ENCODE measurements around the gene NLRP14.

NLRP14 gene

GRCh38 chr11:6992457-6993417, 27.5 kb upstream of the NLRP14 start:
- no peak overlapping the region for H3K4me3 ChIP-seq (ENCODE audit: low read depth, low read length)
- TF ChIP-seq CTCF (IDR thresholded peaks at IDR 0.05; ENCODE audit: borderline replicate concordance, insufficient read depth, low read depth, low read length): no peak

- no peak overlapping the region for H3K4me3 ChIP-seq (ENCODE audit: low read depth, low read length)
- no peak for TF ChIP-seq CTCF (IDR thresholded peaks at IDR 0.05; ENCODE audit: borderline replicate concordance, insufficient read depth, low read depth, low read length)
Measured at GRCh38 chr11:6995703-6996102, 24.6 kb upstream of the NLRP14 start.

- H3K4me3 ChIP-seq (ENCODE audit: low read depth, low read length): no peak overlapping the region
- TF ChIP-seq CTCF (IDR thresholded peaks at IDR 0.05; ENCODE audit: borderline replicate concordance, insufficient read depth, low read depth, low read length): no peak
Measured at GRCh38 chr11:7004482-7004881, 15.8 kb upstream of the NLRP14 start.

- no peak for TF ChIP-seq CTCF (IDR thresholded peaks at IDR 0.05; ENCODE audit: borderline replicate concordance, insufficient read depth, low read depth, low read length)
- H3K4me3 ChIP-seq (ENCODE audit: low read depth, low read length): no peak overlapping the region
Measured at GRCh38 chr11:7014118-7014517, 6.2 kb upstream of the NLRP14 start.

- TF ChIP-seq CTCF (IDR thresholded peaks at IDR 0.05; ENCODE audit: borderline replicate concordance, insufficient read depth, low read depth, low read length): no peak
- H3K4me3 ChIP-seq (ENCODE audit: low read depth, low read length): no peak overlapping the region
Measured at GRCh38 chr11:7016011-7016410, 4.3 kb upstream of the NLRP14 start.

- peak overlapping the region; percentile 33 for H3K4me3 ChIP-seq (ENCODE audit: low read depth, low read length)
- no peak for TF ChIP-seq CTCF (IDR thresholded peaks at IDR 0.05; ENCODE audit: borderline replicate concordance, insufficient read depth, low read depth, low read length)
Measured at GRCh38 chr11:7019500-7020182, 638 bp upstream of the NLRP14 start.
